ENCODE data around the gene SERPINA3.

SERPINA3 gene

GRCh38 chr14:94660306-94660946 is 48.2 kb downstream of the SERPINA3 start:
- DNase-seq = no peak

- no peak for DNase-seq
Measured at GRCh38 chr14:94663538-94663937, 51.3 kb downstream of the SERPINA3 start.

- DNase-seq = no peak
Measured at GRCh38 chr14:94663965-94664704, 51.9 kb downstream of the SERPINA3 start.

GRCh38 chr14:94665121-94665520 is 52.9 kb downstream of the SERPINA3 start:
- DNase-seq = no peak

GRCh38 chr14:94665544-94665943 is 53.4 kb downstream of the SERPINA3 start:
- no peak for DNase-seq

- DNase-seq = no peak
Measured at GRCh38 chr14:94670692-94671285, 58.6 kb downstream of the SERPINA3 start.

- DNase-seq = no peak
Measured at GRCh38 chr14:94671870-94672444, 59.8 kb downstream of the SERPINA3 start.

GRCh38 chr14:94673071-94673470 is 60.9 kb downstream of the SERPINA3 start:
- no peak for DNase-seq

All from activated T-cell treated with anti-CD3 and anti-CD28 coated beads, Interleukin-2, amount 50 U/mL, for 48 hours (primary cell).